Measurements from ENCODE around the gene PRKCE. TPM values are rescaled to one million over a fixed set of nuclear protein-coding genes. Genes with fewer than 3 reads are reported as not detected.

The PRKCE gene
- total RNA-seq, 1 experiment from 2014 or later, result 14.0 TPM

DNA sequence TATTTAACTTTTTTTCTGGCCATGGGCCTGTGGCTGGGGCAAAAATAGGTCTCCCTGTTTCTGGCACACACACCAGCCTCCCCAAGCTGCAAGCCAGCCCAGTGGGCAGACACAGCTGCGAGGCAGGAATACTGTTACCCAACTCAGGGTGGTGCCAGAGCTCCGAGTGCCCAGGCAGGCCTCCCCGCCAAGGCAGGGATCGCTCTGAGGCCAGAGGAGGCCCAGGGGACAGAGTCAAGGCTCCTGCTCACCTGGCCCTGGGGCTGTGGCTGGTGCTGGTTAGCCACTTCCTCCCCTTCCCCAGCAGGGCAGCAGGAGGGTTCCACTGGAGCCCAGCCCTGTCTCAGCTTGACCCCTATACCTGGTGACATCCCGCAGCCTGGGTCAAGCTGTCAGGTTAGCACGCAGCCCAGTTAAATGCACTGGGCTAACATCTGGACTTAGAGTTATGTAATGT is 578.7 kb downstream of the PRKCE start:
- no peak for DNase-seq (ENCODE audit: low read depth, low spot score)
- no peaks in the 10 kb centered on the region for H3K4me1 ChIP-seq (ENCODE audit: control insufficient read depth, insufficient read depth, low read length)
- ATAC-seq, result peak; percentile 48; the same call in 1 of the 2 replicates
- in situ Hi-C loops (cut with HindIII; ENCODE audit: low pct_unique_long_range_greater_than_20kb, low sequenced_read_pairs) (no loop called here), intact Hi-C loops (cut with micrococcal nuclease; ENCODE audit: unreplicated experiment) (no loop called here)
- no TSS peak for BruUV-seq (replicated peaks)
- no peak overlapping the region for H3K4me3 ChIP-seq (ENCODE audit: low read depth in 2 of 2, low read length in 2 of 2)
- CTCF ChIA-PET, result no interaction called here
- TF ChIP-seq SIN3A (IDR thresholded peaks at IDR 0.05; ENCODE audit: borderline replicate concordance, insufficient read depth, low read depth, low read length), result no peak
- no peak for TF ChIP-seq POLR2AphosphoS5 (IDR thresholded peaks at IDR 0.05; ENCODE audit: low read depth, low read length)
- TF ChIP-seq, protein P1, sequence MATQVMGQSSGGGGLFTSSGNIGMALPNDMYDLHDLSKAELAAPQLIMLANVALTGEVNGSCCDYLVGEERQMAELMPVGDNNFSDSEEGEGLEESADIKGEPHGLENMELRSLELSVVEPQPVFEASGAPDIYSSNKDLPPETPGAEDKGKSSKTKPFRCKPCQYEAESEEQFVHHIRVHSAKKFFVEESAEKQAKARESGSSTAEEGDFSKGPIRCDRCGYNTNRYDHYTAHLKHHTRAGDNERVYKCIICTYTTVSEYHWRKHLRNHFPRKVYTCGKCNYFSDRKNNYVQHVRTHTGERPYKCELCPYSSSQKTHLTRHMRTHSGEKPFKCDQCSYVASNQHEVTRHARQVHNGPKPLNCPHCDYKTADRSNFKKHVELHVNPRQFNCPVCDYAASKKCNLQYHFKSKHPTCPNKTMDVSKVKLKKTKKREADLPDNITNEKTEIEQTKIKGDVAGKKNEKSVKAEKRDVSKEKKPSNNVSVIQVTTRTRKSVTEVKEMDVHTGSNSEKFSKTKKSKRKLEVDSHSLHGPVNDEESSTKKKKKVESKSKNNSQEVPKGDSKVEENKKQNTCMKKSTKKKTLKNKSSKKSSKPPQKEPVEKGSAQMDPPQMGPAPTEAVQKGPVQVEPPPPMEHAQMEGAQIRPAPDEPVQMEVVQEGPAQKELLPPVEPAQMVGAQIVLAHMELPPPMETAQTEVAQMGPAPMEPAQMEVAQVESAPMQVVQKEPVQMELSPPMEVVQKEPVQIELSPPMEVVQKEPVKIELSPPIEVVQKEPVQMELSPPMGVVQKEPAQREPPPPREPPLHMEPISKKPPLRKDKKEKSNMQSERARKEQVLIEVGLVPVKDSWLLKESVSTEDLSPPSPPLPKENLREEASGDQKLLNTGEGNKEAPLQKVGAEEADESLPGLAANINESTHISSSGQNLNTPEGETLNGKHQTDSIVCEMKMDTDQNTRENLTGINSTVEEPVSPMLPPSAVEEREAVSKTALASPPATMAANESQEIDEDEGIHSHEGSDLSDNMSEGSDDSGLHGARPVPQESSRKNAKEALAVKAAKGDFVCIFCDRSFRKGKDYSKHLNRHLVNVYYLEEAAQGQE (IDR thresholded peaks at IDR 0.05; ENCODE audit: insufficient read depth in 1 of 2, low read depth in 2 of 2, low read length in 1 of 2), result no peak
- TF ChIP-seq, protein P2, sequence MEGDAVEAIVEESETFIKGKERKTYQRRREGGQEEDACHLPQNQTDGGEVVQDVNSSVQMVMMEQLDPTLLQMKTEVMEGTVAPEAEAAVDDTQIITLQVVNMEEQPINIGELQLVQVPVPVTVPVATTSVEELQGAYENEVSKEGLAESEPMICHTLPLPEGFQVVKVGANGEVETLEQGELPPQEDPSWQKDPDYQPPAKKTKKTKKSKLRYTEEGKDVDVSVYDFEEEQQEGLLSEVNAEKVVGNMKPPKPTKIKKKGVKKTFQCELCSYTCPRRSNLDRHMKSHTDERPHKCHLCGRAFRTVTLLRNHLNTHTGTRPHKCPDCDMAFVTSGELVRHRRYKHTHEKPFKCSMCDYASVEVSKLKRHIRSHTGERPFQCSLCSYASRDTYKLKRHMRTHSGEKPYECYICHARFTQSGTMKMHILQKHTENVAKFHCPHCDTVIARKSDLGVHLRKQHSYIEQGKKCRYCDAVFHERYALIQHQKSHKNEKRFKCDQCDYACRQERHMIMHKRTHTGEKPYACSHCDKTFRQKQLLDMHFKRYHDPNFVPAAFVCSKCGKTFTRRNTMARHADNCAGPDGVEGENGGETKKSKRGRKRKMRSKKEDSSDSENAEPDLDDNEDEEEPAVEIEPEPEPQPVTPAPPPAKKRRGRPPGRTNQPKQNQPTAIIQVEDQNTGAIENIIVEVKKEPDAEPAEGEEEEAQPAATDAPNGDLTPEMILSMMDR (IDR thresholded peaks at IDR 0.05), result no peak
- TF ChIP-seq TCF7L2 (IDR thresholded peaks at IDR 0.05; ENCODE audit: low read depth, low read length), result no peak
- POLR2A ChIA-PET, result interaction anchor here (0.5 to 0.6 kb wide), 2 partner anchors 12 to 89 kb away, joined by 3 read pairs; no protein-coding TSS in a partner anchor
- no peaks in the 10 kb centered on the region for H3K9me3 ChIP-seq (ENCODE audit: control insufficient read depth, insufficient read depth, low read depth, low read length)
- H3K27me3 ChIP-seq (ENCODE audit: control insufficient read depth, insufficient read depth, low read length), result no peaks in the 10 kb centered on the region
- H3K36me3 ChIP-seq (ENCODE audit: control insufficient read depth, insufficient read depth, low read length), result no peaks in the 10 kb centered on the region
- H3K27ac ChIP-seq (ENCODE audit: low read length), result no peak overlapping the region

DNA sequence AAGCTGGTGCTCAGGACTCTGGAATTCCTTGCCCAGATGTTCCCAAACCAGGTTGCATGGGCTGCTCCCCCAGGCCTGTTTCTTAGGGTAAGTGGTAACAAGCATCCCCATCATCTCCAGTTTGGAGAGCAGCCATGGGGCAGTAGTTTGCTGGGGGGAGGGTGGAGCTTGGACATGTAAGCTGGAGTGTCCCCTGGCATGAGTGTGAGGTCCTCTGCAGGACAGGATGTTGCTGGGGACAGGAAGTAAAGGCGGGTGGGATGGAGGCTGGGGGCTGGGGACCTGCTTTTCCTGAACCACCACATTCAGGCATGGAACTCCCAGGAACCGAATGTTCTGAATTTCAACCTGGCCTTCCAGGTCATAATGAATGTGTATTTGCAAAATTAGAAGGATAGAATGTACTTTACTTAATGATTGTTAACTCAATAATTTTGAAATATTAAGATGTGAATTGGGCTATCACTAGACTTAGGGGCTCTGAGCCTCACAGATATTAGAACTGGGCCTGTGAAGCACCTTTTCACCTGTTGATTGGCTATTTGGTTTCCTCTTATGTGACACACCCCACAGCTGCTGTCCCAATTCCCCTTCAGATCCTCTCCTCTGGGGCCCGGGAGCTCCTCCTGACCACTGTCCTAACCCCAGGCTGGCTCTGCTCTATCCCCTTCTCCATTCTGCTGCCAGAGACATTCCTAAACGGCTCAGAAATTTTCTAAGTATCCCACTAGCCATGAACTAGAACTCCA is 579.4 kb downstream of the PRKCE start:
- ATAC-seq (no peak), DNase-seq (ENCODE audit: low read depth, low spot score) (no peak)
- Histone ChIP-seq H3K27ac (ENCODE audit: low read length) (no peak overlapping the region), H3K36me3 (ENCODE audit: control insufficient read depth, insufficient read depth, low read length) (no peaks in the 10 kb centered on the region), H3K4me3 (ENCODE audit: low read depth in 2 of 2, low read length in 2 of 2) (no peak overlapping the region), H3K27me3 (ENCODE audit: control insufficient read depth, insufficient read depth, low read length) (no peaks in the 10 kb centered on the region), H3K4me1 (ENCODE audit: control insufficient read depth, insufficient read depth, low read length) (no peaks in the 10 kb centered on the region), H3K9me3 (ENCODE audit: control insufficient read depth, insufficient read depth, low read depth, low read length) (no peaks in the 10 kb centered on the region)
- POLR2A ChIA-PET, result interaction anchor here (0.6 kb wide), 1 partner anchor 90 kb away, joined by 3 read pairs; no protein-coding TSS in a partner anchor
- in situ Hi-C loops (cut with HindIII; ENCODE audit: low pct_unique_long_range_greater_than_20kb, low sequenced_read_pairs), result no loop called here
- intact Hi-C loops (cut with micrococcal nuclease; ENCODE audit: unreplicated experiment), result no loop called here
- CTCF ChIA-PET, result no interaction called here
- no peak for TF ChIP-seq TCF7L2 (IDR thresholded peaks at IDR 0.05; ENCODE audit: low read depth, low read length)
- no TSS peak for BruUV-seq (replicated peaks)

DNA sequence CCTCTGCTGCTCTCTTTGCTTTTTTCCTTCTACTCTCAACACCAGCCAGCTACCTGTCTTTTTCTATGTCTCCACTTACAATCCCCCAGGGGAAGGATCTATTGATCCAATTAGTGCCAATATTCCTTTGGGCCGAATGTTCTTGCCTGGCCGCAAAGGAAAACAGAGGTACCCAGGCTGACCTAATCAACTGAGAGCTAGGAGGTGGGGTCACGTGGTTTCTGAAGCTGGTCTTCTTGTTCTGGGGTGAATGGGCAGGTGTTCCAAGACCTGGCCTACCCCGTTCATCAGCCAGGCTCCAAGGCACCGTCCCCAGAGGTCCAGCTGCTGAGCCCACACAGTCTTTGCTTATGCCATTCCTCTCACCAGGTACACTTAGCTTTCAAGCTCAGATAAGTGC is 580.2 kb downstream of the PRKCE start:
- ChIA-PET CTCF (no interaction called here), POLR2A (no interaction called here)
- ATAC-seq, result no peak
- Histone ChIP-seq H3K4me3 (ENCODE audit: low read depth in 2 of 2, low read length in 2 of 2) (no peak overlapping the region), H3K4me1 (ENCODE audit: control insufficient read depth, insufficient read depth, low read length) (no peaks in the 10 kb centered on the region), H3K27me3 (ENCODE audit: control insufficient read depth, insufficient read depth, low read length) (no peaks in the 10 kb centered on the region), H3K9me3 (ENCODE audit: control insufficient read depth, insufficient read depth, low read depth, low read length) (no peaks in the 10 kb centered on the region), H3K36me3 (ENCODE audit: control insufficient read depth, insufficient read depth, low read length) (no peaks in the 10 kb centered on the region), H3K27ac (ENCODE audit: low read length) (no peak overlapping the region)
- BruUV-seq (replicated peaks), result no TSS peak
- no peak for TF ChIP-seq POLR2AphosphoS5 (IDR thresholded peaks at IDR 0.05; ENCODE audit: low read depth, low read length)
- TF ChIP-seq TCF7L2 (IDR thresholded peaks at IDR 0.05; ENCODE audit: low read depth, low read length), result no peak
- TF ChIP-seq, protein P2 (IDR thresholded peaks at IDR 0.05), result no peak
- TF ChIP-seq, protein P1 (IDR thresholded peaks at IDR 0.05; ENCODE audit: insufficient read depth in 1 of 2, low read depth in 2 of 2, low read length in 1 of 2), result no peak
- no peak for TF ChIP-seq SIN3A (IDR thresholded peaks at IDR 0.05; ENCODE audit: borderline replicate concordance, insufficient read depth, low read depth, low read length)
- intact Hi-C loops (cut with micrococcal nuclease; ENCODE audit: unreplicated experiment), result no loop called here
- no peak for DNase-seq (ENCODE audit: low read depth, low spot score)
- in situ Hi-C loops (cut with HindIII; ENCODE audit: low pct_unique_long_range_greater_than_20kb, low sequenced_read_pairs), result no loop called here
